Stimulated activated CD4-positive, alpha-beta T cell treated with anti-CD3 and anti-CD28 coated beads, Interleukin-2, amount 100 ng/mL, for 24 hours (primary cell): ENCODE results near the gene ARHGEF38.
"Not testable (repeated sequence)": the region's sequence is repeated elsewhere in the genome, so short reads cannot be mapped to it uniquely, and the experiment has no call there.

Experiments
- DNase-seq, 2 donors: peaks; one replicate each; pipeline ENCODE4 v3.0.0-alpha.2; 2020

The ARHGEF38 gene

GRCh38 chr4:105715692-105716278, 163.4 kb downstream of the ARHGEF38 start:
- DNase-seq = no peak

DNA sequence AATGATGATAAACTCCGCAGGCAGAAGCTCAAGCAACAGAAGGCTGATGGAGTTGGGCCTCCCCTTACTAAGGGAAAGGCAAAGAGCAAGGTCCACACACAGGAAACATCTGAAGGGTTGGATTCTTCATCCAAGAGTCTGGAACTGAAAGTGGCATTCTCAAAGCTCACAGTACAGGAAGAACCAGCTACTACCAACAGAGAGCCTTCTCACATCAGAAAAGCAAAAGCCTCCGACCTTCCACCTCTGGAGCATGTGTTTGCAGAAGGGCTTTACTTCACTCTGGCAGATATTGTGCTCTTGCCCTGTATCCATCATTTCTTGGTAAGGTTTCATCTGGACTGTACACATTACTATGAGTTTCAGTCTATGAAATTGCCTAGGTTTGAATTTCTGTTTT, 166.8 kb downstream of the ARHGEF38 start:
- DNase-seq = no peak

- no peak for DNase-seq
These were observed 173.2 kb downstream of the ARHGEF38 start for GRCh38 chr4:105725623-105726022.

- DNase-seq = not testable (repeated sequence)
These were observed 177.5 kb downstream of the ARHGEF38 start for GRCh38 chr4:105729895-105730294.
